Measurements from ENCODE around the gene BABAM1. TPM values are rescaled to one million over a fixed set of nuclear protein-coding genes. Genes with fewer than 3 reads are reported as not detected.

BABAM1 gene
- total and polyA plus RNA-seq, 9 of the 15 experiments (the other 6 are each of a cell fraction or from before 2014, with no cell fraction given), result 14.7 to 160 (median 113) TPM

- TF ChIP-seq CCNT2 (IDR thresholded peaks at IDR 0.05; ENCODE audit: borderline replicate concordance, extremely low read depth, insufficient read length, low read depth, low read length), result peak; percentile 32
- TF ChIP-seq PHF8 (IDR thresholded peaks at IDR 0.05; ENCODE audit: borderline replicate concordance, low read length), result peak; percentile 45; the same call in 1 of the 2 replicates
- no peak for TF ChIP-seq ZNF717 (CRISPR knock-in tag; IDR thresholded peaks at IDR 0.05)
- TF ChIP-seq ZBTB7A (IDR thresholded peaks at IDR 0.05; ENCODE audit: borderline replicate concordance, control insufficient read depth, low read depth, low read length), result peak; percentile 14; the same call in 1 of the 2 replicates
- TF ChIP-seq POLR2G (IDR thresholded peaks at IDR 0.05; ENCODE audit: low read depth, low read length), result peak; percentile 67
- TF ChIP-seq UBTF (IDR thresholded peaks at IDR 0.05; ENCODE audit: borderline replicate concordance in 1 of 2, low read depth in 2 of 2, low read length in 2 of 2), result 0 out of 4 replicates have a peak, but pooled peaks of 1 of the 2 experiments have one; percentile 10
- peak; percentile 55; the same call in 1 of the 2 replicates for TF ChIP-seq POLR2AphosphoS5 (IDR thresholded peaks at IDR 0.05; ENCODE audit: control insufficient read depth, insufficient read depth, low read depth, low read length)
- TF ChIP-seq RB1 (IDR thresholded peaks at IDR 0.05; ENCODE audit: low read depth), result peak; percentile 34; the same call in 1 of the 2 replicates
- TF ChIP-seq TBP (optimal IDR thresholded peaks at IDR 0.05; ENCODE audit: low read depth, low read length), result peak; percentile 9
These were observed 21.7 kb upstream of the BABAM1 start, which contains the start of gene NR2F6 (continued) for GRCh38 chr19:17245535-17245984.

All from K562 (cell line).